Caki2 (cell line): Measurements from ENCODE around the gene UBXN1. TPM values are rescaled to one million over a fixed set of nuclear protein-coding genes. Genes with fewer than 3 reads are reported as not detected.

Experiments
- DNase-seq: peaks from one replicate; pipeline ENCODE4 v3.0.0-alpha.2; 2015; ENCODE audit warnings: low read depth
- in situ Hi-C: cut with HindIII; loops from 2 replicates; pipeline ENCODE4 v1.10.0; 2016; ENCODE audit warnings: low sequenced_read_pairs, low pct_unique_long_range_greater_than_20kb, mixed read lengths
- total RNA-seq: library from RNA; depleted of rRNA; stranded (reverse); fragments of >200 nt; shearing (Covaris generic); gene quantifications from 2 replicates; pipeline ENCODE4 v1.2.3, GENCODE V29; 2014; ENCODE audit warnings: low replicate concordance; rRNA removed

Gene UBXN1
- 81.8 and 106 TPM in 2 replicates for total RNA-seq

GRCh38 chr11:62678770-62679696, at the start of gene UBXN1:
Gene UBXN1, minus strand, starts transcription at chr11:62679073. Its CDS starts 150 bp downstream, at chr11:62678923.
- peak; percentile 74 for DNase-seq
- in situ Hi-C loops = no loop called here

DNA sequence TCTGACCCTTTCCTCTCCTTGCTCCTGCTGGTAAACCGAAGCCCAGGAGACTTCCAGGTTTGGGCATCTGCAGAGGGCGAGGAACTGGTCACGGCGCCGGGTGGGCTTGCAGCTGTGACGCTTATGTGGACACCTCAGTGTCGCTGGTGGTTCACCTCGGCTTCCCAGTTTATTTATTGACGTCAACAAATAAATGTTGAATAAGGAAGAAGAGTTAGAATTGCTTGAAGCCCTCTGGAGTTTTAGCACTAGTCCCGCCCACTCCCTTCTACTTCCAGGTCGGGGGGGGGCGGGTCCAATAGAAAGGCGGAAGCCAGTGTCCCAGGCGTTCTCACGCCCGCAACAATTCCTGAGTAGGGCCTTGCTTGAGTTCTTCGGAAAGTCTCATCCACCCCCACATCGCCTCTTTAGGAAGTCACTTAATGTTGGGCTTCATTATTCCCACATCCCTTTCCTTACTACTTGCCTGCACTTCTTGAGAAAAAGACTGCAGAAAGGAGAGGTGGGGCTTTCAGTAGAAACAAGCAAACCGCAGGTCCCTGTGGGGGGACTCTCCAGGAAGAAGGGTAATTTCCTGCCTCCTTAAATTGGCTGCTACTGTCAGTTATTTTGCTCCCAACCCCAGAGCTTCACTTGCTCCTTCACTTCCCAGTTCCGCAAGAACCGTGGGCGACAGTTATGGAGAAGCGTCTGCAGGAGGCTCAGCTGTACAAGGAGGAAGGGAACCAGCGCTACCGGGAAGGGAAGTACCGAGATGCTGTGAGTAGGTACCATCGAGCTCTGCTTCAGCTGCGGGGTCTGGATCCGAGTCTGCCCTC, 49.5 kb upstream of the UBXN1 start, which contains the start of gene TTC9C:
TTC9C (plus strand) TSS at position 316 of the 818 bp plus-strand sequence; CDS start at position 679, 363 bp downstream.
- peak; percentile 84 for DNase-seq
- in situ Hi-C loops = no loop called here

DNA sequence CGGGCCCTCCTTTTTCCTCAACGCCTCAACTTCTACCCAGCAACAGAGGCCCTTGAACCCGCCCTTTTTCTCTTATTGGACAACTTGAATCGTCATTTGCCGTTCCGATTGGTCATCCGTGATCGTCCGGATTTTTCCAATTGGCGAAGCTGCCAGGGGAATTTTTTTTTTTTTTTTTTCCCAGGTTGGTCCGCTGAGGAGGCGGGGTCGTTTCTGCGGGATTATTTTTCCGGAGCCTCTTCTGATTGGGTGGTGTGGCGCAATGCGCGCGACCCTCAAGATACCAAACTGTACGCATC, 48.9 kb upstream of the UBXN1 start:
- in situ Hi-C loops = no loop called here

DNA sequence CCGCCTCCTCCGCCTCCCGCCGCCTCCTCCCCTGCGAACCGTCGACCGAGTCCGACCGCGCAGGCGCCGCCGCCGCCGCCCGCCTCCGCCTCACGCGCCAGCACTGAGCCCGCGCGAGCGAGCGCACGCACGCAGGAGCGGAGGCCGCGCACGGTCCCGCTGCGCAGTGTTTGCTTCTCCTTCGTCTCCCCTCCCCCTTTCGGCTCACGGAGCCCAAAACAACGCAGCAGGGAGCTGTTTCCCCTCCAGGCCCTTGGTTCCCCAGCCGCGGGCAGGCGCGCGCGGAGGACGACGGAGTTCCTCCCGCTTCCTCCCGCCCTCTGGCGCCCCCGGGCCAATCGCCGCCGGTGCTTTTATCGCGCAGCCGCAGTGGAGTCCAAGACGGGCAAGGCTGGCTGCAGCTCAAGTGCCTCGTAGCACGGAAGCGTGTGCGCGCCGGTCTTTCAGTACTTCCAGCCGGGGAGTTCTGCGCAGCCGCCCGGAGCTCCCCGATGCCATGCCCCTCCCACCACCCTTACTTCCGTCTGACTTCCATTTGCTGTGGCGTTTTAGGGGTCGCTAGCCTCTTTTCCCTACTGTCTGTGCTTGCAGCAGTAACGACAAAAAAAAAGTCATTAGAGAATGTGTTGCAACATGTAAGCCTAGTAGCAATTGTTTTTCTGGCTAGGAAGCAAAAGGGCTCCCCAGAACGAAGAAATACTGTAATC, 48.4 kb upstream of the UBXN1 start, which contains the start of gene HNRNPUL2:
HNRNPUL2 (minus strand) TSS at position 293 of the 707 bp plus-strand sequence. CDS start 301 bp downstream, outside the sequence.
- in situ Hi-C loops = no loop called here
- peak; percentile 97 for DNase-seq

More for the DNA sequence above, 48.9 kb upstream of the UBXN1 start:
- peak; percentile 98 for DNase-seq

GRCh38 chr11:62726915-62727164, 48.0 kb upstream of the UBXN1 start:
- in situ Hi-C loops = no loop called here

DNA sequence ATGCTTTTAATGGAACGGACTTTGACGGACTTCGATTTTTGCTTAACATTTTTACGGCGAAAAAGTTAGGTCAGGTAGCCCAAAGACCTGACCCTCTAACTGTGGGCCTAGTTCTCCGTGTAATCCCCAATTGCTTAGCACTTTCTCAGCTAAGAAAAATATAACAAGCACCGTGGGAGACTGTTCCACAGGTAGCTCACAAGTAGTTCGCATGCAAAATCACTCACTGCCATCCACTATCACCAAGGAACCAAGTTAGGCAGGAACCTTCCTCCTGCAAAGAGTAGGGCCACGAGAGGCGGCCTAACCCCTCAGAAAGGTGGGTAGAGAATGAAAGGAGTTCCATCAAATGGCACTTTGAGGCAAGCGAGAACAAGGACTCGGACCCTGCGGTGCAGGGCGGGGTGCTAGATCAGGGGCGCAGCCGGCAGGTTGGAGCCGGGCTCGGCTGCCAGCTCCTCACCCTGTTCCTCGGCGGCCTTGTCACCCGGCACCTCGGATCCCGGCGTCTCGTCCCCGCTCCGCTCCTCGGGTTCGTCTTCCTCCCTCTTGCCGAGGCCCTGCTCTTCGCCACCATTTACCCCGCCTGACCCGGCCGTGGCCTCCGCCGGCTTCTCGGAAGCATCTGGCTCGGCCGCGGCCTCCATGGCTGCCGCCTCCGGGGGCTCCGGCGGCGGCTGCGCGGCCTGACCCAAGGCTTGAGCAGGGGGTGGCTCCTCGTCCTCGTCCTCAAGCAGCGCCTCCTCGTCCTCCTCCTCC, 47.5 kb upstream of the UBXN1 start:
- DNase-seq = no peak
- in situ Hi-C loops = no loop called here

More at GRCh38 chr11:62726915-62727164, 48.0 kb upstream of the UBXN1 start:
- no peak for DNase-seq

DNA sequence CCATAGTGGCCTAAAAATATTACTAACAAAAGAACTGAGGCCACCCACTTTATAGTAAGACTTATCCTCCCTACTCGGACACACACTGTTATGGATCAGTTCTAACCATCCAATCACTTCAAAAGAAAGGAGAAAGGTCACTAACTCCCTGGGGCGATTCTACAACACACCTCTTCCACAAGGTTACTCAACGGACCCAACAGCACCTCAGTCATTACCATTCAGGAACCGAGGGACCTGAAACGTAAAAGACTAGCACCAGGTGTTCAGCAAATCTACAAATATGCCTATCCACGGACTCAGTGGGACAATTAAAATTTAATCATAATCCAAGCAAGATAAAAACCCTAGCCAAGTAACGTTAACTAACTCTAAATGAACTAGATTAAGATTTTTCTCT, 46.8 kb upstream of the UBXN1 start:
- DNase-seq = no peak
- in situ Hi-C loops = no loop called here

DNA sequence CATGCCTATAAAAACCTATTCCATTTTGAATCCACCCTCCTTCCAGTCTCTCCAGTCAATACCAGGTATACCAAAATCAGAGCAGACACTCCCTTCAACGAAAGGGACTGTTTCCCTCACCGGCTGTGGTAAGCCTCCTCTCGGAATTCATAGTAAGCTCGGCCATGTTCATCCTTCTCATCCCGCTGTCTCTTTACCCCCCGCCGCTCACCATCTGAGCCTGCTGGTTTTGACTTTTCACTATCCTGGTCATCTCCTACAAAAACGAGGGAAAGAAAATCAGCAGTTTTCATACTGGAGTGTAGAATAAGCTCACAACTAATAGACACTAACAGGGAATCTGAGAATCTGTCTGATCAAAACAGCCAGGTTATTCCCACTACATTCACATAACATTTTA, 45.3 kb upstream of the UBXN1 start:
- in situ Hi-C loops = no loop called here
- no peak for DNase-seq

- peak; percentile 39 for DNase-seq
- in situ Hi-C loops = no loop called here
Observed at GRCh38 chr11:62721994-62722393, 43.1 kb upstream of the UBXN1 start.

DNA sequence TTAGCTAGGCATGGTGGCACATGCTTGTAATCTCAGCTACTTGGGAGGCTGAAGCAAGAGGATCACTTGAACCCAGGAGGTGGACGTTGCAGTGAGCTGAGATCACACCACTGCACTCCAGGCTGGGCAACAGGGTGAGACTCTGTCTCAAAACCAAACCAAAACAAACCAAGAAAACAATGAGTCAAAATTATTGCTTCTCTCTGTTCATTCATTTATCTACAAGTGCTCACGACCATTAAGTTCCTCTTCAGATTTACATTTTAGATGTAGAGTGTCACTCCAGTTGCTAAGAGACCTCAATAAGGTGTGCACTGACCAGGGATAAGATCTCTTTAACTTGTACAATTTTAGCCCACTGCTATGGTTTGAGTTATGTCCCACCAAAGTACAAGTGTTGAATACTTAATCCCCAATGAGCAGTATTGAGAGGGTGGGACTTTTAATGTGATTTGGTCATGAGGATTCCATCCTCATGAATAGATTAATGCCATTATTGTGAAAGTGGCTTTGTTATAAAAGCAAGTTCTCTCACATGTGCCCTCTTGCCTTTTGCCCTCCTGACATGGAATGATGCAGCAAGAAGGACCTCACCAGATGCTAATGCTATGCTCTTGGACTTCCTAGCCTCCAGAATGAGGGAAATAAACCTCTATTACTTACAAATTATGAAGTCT, 40.6 kb upstream of the UBXN1 start:
- in situ Hi-C loops = no loop called here
- peak; percentile 43 for DNase-seq

GRCh38 chr11:62716816-62717215, 37.9 kb upstream of the UBXN1 start:
- in situ Hi-C loops = no loop called here
- DNase-seq = no peak

DNA sequence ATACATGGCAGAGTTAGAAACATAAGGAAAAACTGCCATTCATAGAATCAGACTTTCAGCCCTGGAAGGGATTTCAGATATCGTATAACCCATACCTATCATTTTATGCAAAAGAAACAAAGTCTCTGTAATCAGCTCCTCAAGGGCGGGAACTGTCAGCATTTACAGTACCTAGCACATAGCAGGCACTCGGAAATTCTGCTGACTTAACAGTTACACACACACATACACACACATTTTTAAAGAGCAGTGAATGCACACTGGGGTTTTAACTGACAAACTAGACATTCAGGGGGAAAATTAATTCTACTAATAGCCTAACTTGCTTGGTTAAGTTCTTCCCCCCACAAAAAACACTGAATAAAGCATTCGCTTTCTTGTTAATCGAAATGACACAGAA, 37.3 kb upstream of the UBXN1 start:
- in situ Hi-C loops = no loop called here
- DNase-seq = no peak

DNA sequence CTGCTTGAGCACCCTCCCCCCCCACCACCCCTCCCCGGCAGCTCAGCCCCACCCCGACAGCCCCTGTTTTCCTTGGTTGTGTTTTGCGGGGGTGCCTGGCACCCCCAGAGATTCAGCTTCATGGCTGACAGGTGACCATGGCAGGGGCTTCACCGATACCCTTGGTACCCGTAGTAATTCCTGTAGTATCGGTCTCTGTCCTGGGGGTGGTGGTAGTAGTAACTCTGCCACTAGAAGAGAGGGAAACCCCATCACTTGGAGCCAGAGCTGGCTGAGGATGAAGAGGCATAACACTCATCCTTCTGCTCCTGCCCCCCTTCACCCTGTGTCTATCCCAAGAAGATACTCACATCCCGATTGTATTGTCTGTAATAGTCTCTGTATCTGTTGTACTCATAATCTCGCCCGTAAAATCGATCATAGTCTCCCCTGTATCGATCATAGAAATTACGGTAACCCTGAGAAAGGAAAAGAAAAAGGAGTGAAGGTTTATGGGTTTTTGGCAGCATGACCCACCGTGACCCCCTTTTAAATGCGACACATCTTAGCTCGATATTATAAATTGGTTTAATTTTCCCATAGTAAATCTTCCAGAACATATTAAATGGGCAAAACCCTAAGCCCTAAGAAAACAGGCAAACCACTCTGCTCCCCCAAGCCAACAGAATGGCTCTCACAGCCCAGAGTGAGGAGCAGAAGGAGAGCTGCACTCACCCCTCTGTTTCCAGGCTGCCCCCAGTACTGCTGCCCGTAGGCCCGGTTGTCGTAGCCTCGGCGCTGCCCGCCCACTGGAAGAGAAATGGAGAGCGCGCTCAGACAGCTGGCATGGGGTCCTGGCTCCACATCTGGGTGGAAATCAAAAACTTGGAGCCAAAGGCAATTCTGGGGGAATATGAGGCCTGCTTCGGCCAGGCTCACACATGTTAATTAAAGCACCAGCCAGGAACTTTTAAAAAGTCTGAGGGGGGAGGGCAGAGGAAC, 36.6 kb upstream of the UBXN1 start:
- in situ Hi-C loops = no loop called here
- no peak for DNase-seq

GRCh38 chr11:62713343-62713742, 34.5 kb upstream of the UBXN1 start:
- DNase-seq = peak; percentile 83
- in situ Hi-C loops = no loop called here

DNA sequence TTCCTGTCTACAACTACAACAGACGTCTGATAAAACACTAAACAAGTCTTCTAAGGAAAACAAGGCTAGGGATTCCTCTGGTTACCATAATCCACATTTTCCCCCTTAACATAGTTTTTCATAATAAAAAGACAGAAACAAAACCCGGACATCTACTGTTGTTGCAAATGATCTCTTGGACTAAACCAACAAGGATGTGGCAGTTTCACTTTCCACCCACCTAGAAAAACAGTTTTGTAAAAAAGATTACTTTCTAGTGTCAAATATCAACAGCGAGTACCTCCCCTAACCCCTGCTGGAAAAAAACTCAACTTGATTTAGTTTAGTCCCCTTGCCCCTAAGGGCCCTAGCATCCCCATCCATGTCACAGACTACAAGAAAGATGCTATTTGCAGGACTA, 34.0 kb upstream of the UBXN1 start:
- no peak for DNase-seq
- in situ Hi-C loops = no loop called here

DNA sequence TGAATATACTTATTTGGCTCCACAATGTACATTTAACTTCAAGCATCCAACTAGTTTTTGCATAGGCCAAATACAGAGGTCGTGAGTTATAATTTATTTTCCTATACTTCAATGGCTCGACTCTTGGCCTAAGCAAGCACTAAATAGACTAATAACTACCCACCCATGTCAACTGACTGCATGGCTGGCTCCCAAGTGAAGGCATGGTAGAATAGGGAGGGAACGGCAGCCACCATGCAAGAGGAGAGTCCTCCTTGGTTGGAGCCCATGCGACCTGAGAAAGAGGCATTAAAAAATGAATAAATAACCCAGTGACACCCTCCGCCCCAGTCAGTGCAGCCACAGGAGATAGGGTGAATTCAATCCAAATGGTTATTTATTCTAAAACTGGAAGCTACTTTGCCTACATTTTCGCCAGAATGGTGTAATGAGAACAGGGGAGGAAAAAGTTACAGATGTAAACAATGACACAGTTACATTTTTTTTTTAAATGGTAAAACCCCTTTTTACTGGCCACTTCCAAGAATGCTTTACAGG, 33.5 kb upstream of the UBXN1 start:
- in situ Hi-C loops = no loop called here
- peak; percentile 72 for DNase-seq
